Right renal cortex interstitium (tissue), 3 donors: ENCODE data around the gene TIMM8A. TPM values are rescaled to one million over a fixed set of nuclear protein-coding genes. Genes with fewer than 3 reads are reported as not detected.

ENCODE experiments used
- DNase-seq, 3 donors: peaks; one replicate each; pipeline ENCODE4 v3.0.0-alpha.2; 2013; ENCODE audit warnings: low read depth in 3 of 3, low spot score in 2 of 3
- polyA plus RNA-seq, 3 donors: library from polyadenylated mRNA; unstranded; fragments of 120-200 nt; gene quantifications; one replicate each; pipeline ENCODE4 v1.2.1, GENCODE V29; 2013; ENCODE audit not compliant: insufficient read length in 3 of 3

The TIMM8A gene, protein sequence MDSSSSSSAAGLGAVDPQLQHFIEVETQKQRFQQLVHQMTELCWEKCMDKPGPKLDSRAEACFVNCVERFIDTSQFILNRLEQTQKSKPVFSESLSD
- polyA plus RNA-seq = 10 to 100 TPM; 19.1 to 19.5 (median 19.2) TPM

DNA sequence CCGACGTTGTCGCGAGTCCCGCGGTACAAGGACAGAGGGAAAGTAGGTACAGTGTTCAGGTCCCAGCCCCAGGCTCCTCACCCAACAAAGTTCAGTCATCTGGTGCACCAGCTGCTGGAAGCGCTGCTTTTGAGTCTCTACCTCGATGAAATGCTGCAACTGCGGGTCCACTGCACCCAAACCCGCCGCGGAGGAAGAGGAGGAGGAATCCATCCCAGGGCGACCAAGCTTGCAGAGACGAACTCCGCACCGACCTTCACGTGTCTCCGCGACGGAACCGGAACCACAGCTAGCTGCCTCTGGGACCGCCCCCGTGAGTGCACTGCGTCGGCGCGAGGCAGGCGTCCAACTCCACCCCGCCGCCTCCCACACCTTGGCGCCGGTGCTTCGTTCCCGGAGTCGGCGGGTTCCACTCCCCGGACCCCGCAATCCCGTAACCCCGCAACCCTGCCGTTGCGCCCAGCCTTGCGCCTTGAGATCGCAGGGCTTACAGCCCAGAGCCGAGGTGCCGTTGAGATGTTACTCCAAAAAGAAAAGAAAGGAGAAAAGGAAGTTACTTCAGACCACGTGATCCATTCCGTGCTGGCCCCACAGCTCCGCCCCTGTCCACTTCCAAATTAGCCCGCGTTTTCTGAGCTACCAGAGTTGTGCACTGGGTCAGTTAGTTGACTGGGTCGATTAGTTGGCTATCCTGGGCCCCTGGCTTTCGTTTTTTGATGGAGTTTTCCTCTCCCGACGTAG, at the start of gene TIMM8A:
Gene TIMM8A (minus strand): TSS at position 291 of the 741 bp plus-strand sequence. CDS start 78 bp downstream, at position 213.
- DNase-seq = peak; percentile 25 to 48 (median 46)

DNA sequence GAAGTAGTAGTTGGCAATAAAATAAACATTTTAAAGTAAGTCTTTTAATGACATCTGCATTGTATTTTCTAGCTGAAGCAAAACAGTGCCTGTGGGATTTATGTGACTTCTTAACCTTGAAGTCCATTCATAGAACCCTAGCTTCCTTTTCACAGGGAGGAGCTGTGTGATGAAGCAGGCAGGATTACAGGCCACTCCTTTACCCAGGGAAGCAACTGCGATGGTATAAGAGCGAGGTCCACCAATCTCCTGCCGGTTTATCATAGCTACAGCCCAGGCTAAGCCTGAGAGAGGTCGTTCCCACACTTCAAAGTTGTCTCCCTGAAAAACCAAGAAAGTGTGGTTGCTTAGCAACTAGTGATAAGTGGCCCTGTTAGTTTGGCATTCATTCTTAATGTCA, 49.2 kb upstream of the TIMM8A start:
- DNase-seq = no peak

DNA sequence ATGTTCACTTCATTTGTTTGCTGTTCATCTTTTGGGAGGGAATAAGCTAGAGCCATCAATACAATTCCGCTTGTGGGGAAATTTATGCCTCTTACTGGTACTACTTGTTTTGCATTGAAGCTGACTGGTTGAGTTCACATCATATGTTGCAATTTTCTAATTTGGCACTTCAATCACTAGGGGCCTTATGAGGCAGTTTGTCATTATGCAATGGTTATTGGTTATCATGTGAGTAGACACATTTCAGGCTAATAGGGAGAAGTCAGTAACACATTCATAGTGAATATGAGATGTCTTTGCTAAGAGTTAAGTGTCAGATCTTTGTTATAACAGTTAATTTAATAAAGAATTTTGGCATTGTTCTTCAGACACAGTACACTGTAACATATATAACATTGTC, 47.2 kb upstream of the TIMM8A start:
- DNase-seq = no peak

DNA sequence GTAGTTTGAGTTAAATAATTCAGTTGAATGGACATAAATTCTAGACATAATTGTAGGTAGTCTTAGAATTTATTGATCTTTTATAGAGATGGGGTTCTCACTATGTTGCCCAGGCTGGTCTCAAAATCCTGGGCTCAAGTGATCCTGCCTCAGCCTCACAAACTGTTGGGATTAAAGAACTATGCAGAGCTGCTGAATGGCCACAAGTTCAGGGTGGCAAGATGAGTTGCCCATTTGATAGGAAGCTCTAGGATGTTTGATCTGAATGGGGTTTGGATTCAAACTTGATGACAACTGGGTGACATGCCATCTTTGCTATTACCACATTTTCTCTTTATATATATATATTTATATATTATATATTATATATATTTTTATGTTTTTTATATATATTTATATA, 45.8 kb upstream of the TIMM8A start:
- DNase-seq = no peak

DNA sequence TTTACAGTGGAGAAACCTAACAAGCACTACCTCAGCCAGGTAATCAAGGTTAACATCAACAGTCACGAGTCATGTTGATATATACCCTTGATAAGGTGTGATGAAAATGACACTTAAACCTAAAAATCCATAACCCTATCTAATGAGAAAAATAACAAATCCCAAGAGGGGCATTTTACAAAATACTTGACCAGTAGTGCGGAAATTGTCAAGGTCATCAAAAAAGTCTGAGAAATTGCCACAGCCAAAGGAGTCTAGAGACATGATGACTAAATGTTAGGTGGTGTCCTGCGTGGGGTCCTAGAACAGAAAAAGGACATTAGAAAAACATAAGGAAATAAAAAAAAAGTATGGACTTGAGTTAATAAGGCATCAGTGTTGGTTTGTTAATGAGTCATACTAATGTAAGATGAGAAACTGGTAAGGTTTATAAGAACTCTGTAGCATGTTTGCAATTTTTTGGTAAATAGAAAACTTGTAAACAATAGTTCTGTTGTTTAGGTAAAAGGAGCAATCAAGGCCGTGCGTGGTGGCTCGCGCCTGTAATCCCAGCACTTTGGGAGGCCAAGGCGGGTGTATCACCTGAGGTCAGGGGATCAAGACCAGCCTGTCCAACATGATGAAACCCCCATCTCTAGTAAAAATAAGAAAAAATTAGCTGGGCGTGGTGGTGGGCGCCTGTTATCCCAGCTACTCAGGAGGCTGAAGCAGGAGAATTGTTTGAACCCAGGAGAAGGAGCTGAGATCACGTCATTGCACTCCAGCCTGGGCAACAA, 45.2 kb upstream of the TIMM8A start:
- DNase-seq = no peak

DNA sequence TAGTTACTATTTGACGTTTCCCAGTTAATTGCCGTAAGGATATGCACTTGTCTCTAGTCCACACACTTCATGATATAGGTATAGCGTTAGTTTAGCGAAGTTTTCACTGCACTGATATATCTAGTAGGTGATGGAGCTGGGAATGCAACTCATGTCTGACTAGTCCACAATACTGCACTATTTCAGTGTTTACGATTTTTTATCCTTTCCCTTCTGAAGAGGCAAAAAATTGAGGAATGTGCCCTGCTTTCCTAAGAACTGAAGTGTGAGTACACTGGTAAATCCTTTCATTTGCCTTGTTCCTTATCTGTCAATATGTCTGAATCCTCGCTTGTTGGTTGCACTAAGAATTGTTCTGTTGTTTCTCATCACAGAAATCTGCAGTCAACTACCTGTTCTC, 43.3 kb upstream of the TIMM8A start:
- no peak for DNase-seq

DNA sequence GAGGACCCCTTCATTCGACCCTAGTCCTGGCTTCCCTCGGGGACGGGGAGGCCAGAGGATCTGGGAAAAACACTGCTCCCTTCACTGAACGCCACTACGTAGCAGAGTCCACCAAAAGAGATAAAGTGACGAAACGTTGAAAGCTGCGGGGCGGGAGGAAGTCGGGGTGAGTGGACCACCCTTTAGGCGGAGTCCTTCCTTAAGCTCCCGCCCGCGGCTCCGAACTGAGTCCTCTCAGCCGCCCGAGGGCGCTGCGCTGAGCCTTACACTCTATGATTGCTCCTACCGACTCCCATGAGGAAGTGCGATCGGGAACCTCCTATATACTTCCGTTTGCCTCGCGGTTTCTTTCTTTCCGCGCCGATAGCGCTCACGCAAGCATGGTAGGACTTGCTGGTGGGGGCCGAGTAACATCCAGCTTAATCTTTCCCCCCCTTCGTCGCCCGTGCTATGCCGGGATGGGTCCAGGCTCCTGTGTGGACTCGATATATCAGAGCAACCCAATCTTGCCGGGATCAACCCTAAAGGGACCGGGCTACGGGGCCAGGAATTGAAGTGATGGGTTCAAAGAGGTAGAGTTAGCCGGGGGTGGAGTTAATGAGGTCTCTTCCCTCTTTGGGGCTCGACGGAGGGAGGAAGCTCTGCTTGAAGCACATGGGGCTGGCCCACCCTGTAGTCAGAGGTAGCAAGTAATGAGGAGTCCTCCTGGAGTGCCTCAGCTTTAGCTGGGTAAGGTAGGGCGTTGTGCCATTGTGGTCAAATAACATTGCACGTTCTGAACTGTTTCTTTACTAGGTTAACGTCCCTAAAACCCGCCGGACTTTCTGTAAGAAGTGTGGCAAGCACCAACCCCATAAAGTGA, 42.4 kb upstream of the TIMM8A start, which contains the start of gene RPL36A:
Gene RPL36A (plus strand): TSS at position 348 of the 862 bp plus-strand sequence. CDS start 33 bp downstream, at position 381.
- peak in 1 of 3 donors; percentile 77 for DNase-seq

DNA sequence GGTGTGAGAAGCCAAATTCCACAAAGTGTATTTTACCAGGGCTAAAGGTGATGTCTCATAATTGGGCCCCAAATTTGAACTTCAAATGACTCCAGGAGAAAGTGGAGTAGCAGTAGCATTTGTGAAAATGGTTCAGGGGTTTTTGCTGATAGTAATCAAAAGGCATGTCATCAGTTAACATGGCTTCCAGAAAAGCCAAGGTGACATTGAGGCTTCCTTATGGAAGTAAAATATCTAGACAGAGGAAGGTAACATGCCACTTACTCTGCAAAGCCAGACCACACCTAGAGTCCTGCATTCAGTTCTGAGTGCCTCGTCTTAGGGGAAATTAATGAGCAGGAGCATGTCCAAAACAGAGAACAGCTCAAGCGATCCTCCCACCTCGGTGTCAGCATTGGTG, 40.1 kb upstream of the TIMM8A start:
- DNase-seq = no peak

DNA sequence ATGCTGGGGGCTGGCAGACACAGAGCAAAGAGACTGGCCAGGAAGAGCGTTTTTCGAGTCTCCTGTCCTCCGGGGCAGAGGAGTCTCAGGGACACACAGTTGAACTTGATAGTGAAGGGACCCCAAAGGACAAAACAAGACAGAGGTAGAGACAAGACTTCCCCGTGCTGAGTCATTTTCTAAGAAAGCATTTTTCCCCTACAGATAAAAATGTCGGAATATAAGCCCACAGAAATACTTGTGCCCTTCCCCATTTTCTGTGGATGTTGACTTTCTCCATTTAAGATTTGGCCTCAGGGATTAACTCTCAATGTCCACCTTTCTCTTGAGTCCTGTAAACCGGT, 38.0 kb upstream of the TIMM8A start:
- DNase-seq = no peak

DNA sequence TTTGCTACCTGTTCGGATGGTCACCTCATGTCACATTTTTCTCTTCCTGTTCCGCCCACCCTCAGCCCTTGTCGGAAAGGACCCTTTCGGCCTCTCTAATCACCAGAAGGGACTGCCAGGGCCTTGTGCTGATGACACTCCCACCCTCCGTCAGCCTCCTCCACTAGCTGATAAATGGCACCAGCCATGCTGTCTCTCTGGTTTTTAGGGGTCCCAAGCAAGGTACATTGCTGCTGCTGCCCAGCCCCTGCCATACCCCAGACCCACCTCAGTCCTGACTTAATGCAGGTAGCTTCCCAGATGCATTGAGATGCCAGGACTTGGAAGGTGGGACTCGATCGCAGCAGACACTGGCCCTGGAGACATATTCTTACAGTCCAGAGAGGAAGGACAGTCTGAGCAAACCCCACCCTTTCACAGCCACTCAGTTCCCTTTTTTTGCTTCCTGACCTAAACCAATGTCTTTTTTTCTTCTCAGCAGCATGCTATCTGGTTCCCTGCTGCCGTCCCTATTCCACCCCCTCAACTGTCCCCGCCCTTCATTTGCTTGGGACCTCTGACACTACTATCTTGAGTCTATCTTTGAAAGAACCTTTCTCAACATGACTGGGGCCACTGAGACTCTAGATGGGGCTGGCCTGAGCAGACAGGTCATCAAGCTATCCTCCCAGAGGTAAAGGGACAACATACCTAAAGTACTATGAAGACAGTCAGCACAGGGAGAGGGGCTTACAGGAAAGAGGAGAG, 37.4 kb upstream of the TIMM8A start, which contains the start of gene BTK:
Gene BTK (minus strand): TSS at position 397 of the 747 bp plus-strand sequence. CDS start 10,907 bp downstream, outside the sequence.
- no peak for DNase-seq

DNA sequence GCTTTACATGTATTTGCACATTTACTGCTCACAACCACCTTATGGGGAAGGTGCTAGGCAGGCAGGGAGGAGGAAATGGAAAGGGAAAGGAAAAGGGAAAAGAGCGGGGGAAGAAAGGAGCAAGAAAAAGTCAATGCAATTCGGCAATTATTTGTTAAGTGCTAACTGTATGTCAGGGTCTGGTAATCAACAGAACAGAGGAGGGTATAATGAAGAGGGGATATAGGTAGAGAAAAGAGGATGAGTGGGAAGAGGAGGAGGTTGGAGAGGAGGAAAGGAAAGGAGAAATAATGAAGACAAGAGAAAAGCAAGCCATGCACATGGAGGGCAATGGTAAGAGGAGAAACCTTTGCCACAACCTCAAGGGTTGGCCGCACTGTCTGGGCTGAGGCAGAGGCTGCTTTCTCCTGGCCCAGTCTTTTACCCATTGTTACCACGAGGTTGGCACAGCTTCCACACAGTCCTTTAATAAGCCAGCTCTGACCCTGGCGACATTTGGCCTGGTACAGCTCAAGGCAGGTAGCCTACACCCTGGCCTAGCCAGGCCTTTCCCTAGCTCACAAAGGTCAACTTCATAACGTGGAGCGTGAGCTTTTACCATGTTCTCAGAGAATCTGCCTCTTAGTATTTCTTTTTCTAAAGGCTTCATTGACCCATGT, 36.6 kb upstream of the TIMM8A start:
- DNase-seq = no peak

DNA sequence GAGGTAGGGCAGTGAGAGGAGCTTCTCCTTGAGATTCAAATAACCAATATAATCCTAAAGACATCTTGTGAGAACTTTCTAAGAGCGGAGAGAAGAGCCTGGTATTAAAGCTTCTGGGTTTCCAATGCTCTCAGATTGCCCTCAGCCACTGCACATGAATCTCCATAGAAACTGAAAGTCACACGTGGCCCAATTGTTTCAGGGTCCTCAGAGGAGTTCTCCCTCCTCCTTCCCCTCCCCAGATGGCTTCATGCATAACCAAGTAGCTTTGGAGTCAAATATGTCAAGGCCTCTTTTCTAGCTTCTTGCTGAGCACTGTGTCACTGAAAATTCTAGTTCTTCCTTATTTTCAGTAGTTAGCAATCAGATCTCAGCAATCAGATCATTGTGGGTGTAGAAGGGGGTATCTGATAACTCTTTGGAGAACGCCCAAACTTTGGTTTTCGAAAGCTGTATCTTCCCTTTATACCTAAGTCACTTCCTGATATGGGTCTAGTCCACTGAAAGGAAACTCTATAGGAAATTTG, 35.2 kb upstream of the TIMM8A start:
- DNase-seq = no peak

DNA sequence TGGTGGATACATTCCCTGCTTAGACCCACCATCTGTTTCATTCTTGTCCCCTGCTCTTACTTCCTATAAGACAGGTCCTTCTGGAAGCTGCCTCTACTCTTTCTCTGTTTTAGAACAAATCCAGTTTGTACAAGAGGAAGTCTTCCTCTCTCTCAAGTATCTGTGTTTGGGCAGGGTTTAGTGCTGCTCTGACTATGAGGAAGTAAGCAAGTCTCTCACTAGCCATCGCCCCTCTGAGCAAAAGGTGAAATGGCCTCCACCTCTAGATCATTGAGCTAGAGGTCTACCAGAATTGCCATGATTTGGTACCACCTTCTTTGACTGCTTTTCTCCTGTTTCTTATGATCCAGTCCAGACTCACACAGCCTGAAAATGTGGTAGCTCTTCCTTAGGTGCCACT, 29.0 kb upstream of the TIMM8A start:
- no peak for DNase-seq

DNA sequence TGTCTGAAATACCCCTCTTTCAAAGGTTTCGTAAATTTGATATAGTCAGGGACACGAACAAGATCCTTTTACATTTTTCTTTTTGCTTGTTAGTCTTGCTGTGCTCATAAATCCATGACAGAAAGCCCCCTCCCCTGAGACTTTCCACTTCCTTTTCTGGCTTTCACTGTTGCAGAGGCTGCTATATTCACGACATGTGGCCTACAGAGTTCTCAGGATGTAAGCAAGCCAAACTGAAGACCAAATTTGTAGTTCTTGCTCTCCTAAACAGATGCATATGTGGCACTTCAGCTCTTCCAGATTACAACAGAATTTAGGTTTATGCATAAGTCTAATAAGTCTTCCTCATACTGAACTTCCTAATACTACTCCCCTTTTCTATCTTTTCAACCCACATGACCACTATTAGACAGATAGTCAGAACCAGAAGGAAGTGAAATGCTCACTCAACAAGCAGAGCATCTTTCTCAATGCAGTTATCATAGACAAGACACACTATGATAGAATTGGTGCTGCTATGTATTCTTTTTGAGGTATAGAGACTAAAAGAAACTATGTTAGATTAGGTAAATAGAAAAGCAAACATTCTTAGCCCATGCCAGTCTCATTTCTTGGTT, 22.5 kb upstream of the TIMM8A start:
- no peak for DNase-seq

DNA sequence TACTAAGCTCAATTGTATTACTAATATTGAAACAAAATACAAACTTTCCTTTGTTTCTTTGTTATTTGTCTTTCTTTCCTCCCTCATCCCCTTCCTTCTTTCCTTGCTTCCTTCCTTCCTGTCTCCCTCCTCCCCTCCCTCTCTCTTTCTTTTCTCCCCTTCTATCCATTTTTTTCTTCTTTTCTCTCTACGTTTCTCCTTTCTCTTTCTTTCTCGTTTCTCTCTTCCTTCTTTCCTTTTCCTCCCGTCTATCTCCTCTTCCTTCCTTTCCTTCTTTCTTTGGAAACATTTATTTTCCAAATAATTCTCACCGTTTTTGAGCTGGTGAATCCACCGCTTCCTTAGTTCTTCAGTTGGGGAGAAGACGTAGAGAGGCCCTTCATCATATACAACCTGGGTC, 21.1 kb upstream of the TIMM8A start:
- DNase-seq = no peak

DNA sequence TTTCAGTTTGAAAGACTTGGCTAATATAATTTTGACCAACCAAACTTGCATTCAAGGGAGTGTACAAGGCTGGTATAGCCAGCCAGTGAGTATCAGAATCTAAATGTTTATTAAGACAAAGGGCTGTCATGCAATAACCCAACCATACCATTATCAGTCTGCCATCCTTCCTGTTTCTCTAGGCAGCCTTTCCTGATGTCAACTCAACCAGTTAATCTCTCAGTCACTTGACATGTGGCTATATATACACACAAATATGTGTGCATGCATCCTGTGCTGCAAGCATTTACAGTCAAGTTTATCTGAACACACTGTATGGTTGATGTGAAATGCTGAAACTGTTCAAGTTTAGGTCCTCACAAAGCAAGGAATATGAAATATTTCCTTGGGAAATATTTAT, 20.3 kb upstream of the TIMM8A start:
- no peak for DNase-seq

DNA sequence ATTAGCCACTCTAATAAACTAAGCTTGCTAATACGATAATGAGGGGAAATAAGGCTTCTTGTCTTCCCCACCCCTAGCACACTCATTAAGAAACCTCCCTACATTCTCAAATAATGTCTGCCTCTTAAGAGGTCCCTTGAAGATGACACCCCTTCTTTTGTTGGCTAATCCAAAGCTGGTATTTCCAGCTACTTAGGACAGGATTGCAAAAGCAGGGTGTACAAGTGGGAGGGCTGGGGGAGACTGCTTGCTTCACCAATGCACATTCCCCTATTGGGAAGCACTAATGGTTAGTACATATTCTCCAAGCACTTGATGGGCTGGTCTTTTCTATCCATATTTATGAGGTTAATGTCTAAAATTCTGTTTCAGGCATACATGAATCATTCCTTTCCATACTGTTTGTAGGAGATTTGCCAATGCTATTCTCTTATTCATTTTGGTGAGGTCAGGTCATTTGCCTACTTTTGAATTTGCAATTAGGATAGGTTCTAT, 16.8 kb upstream of the TIMM8A start:
- DNase-seq = no peak

DNA sequence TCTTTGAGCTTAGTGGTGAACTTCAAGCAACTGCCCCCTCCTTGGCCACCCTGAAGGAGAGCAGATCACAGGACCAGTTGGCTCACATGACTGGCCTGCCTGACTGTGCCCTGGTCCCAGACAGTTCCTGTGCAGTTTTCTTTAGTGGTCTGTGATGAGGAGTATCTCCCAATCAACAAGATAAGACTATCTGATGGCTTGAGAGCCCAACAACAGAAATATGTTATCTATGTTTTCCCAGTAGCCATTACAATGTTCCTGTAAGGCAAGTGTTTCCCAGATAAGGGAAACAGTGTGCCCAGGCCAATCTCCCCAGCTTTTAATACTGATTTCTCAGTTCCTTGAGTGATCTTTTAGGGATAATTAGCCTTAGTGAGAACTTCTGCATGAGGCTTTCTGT, 14.2 kb upstream of the TIMM8A start:
- DNase-seq = no peak

DNA sequence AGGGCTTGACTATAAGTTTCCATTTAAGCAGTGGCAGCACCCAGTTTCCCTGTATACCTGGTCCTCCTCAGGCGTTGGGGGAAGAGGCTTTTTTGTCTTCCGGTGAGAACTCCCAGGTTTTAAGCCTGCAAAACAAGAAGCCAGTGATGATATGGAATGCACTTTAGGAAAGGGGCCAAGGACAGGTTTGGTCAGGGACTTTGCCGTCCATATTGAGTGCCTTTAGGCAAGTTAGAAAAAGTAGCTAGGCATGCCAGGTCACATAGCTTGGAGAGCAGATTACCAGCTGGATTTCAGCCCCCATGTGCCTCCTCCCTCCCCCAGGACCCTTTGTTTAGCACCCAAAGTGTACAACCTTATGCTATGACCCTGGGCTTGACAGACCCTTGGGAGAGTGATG, 13.6 kb upstream of the TIMM8A start:
- no peak for DNase-seq
